Activated CD4-positive, CD25-positive, alpha-beta regulatory T cell treated with anti-CD3 and anti-CD28 coated beads, Interleukin-2, amount 50 U/mL, for 16 hours (primary cell): ENCODE data around the gene PPIG.
"Not testable (repeated sequence)": the region's sequence is repeated elsewhere in the genome, so short reads cannot be mapped to it uniquely, and the experiment has no call there.

Source experiments
- DNase-seq: peaks from one replicate; pipeline ENCODE4 v3.0.0-alpha.2; 2020; ENCODE audit warnings: low read depth, low spot score

PPIG gene

GRCh38 chr2:169590804-169591203, 6.7 kb downstream of the PPIG start:
- no peak for DNase-seq

GRCh38 chr2:169596546-169596945, 12.4 kb downstream of the PPIG start:
- not testable (repeated sequence) for DNase-seq

- no peak for DNase-seq
Measured at GRCh38 chr2:169598982-169599381, 14.8 kb downstream of the PPIG start.

GRCh38 chr2:169599568-169599967, 15.4 kb downstream of the PPIG start:
- no peak for DNase-seq

GRCh38 chr2:169609264-169609663, 25.1 kb downstream of the PPIG start:
- no peak for DNase-seq

GRCh38 chr2:169613876-169614275, 29.7 kb downstream of the PPIG start:
- no peak for DNase-seq

- not testable (repeated sequence) for DNase-seq
Measured at GRCh38 chr2:169615982-169616381, 31.8 kb downstream of the PPIG start.

GRCh38 chr2:169619946-169620345, 35.8 kb downstream of the PPIG start:
- DNase-seq: no peak

- no peak for DNase-seq
Measured at GRCh38 chr2:169620509-169620908, 36.4 kb downstream of the PPIG start.

GRCh38 chr2:169623235-169623634, 39.1 kb downstream of the PPIG start:
- no peak for DNase-seq

GRCh38 chr2:169625781-169626180, 41.6 kb downstream of the PPIG start:
- no peak for DNase-seq

GRCh38 chr2:169636440-169637097, 52.4 kb downstream of the PPIG start:
- no peak for DNase-seq

GRCh38 chr2:169637620-169638019, 53.5 kb downstream of the PPIG start:
- no peak for DNase-seq

GRCh38 chr2:169640104-169640503, 56.0 kb downstream of the PPIG start:
- no peak for DNase-seq

GRCh38 chr2:169641464-169641863, 57.3 kb downstream of the PPIG start:
- DNase-seq: no peak

- DNase-seq: no peak
Measured at GRCh38 chr2:169644173-169644572, 60.0 kb downstream of the PPIG start.

- no peak for DNase-seq
Measured at GRCh38 chr2:169647496-169647895, 63.3 kb downstream of the PPIG start.

GRCh38 chr2:169649278-169649677, 65.1 kb downstream of the PPIG start:
- no peak for DNase-seq

- no peak for DNase-seq
Measured at GRCh38 chr2:169653636-169654035, 69.5 kb downstream of the PPIG start.

GRCh38 chr2:169656164-169656563, 72.0 kb downstream of the PPIG start:
- no peak for DNase-seq

- no peak for DNase-seq
Measured at GRCh38 chr2:169658877-169659276, 74.7 kb downstream of the PPIG start.

- DNase-seq: no peak
Measured at GRCh38 chr2:169659320-169659719, 75.2 kb downstream of the PPIG start.

GRCh38 chr2:169661265-169661664, 77.1 kb downstream of the PPIG start:
- no peak for DNase-seq

- DNase-seq: no peak
Measured at GRCh38 chr2:169662744-169663143, 78.6 kb downstream of the PPIG start.
